K562 (cell line): ENCODE measurements around the gene DENND6A. TPM values are rescaled to one million over a fixed set of nuclear protein-coding genes. Genes with fewer than 3 reads are reported as not detected.

ENCODE experiments used
- BDP1 ChIP-seq: IDR thresholded peaks from 3 replicates; pipeline ENCODE4 v1.6.1; 2011; ENCODE audit not compliant: insufficient read length, insufficient read depth
- ELF1 ChIP-seq: fragments of 200-800 bp; sonication (Bioruptor generic); IDR thresholded peaks from 2 replicates; pipeline ENCODE4 v1.6.1; 2016; ENCODE audit warnings: missing genetic modification characterization, missing compliant biosample characterization
- FOXK1 ChIP-seq: sonication (generic); formaldehyde crosslinking; IDR thresholded peaks from 2 replicates; pipeline ENCODE4 v1.8.0; 2022; ENCODE audit warnings: missing genetic modification reagents, mild to moderate bottlenecking, borderline replicate concordance
- NFIC ChIP-seq: fragments of 450-650 bp; IDR thresholded peaks from 2 replicates; pipeline ENCODE4 v1.6.1; 2017; ENCODE audit warnings: mild to moderate bottlenecking, inconsistent platforms
- NR2F6 ChIP-seq: fragments of 450-650 bp; formaldehyde crosslinking; IDR thresholded peaks from 2 replicates; pipeline ENCODE4 v1.4.0; 2020; ENCODE audit warnings: mild to moderate bottlenecking
- PRMT5 ChIP-seq: sonication (generic); formaldehyde crosslinking; IDR thresholded peaks from 2 replicates; pipeline ENCODE4 v1.5.0; 2020; ENCODE audit warnings: missing genetic modification reagents
- RFX5 ChIP-seq: IDR thresholded peaks from 2 replicates; pipeline ENCODE4 v1.6.1; 2011; ENCODE audit warnings: low read depth, mild to moderate bottlenecking, improper control_type of control experiment, low read length
- ZNF124 ChIP-seq: sonication (generic); formaldehyde crosslinking; IDR thresholded peaks from 2 replicates; pipeline ENCODE4 v1.8.1; 2022; ENCODE audit warnings: missing genetic modification reagents
- ZNF408 ChIP-seq: fragments of 250-450 bp; sonication (Bioruptor Pico); IDR thresholded peaks from 2 replicates; pipeline ENCODE4 v1.4.0; 2020; ENCODE audit warnings: low read depth, mild to moderate bottlenecking, moderate library complexity
- ZNF778 ChIP-seq: fragments of 450-650 bp; formaldehyde crosslinking; IDR thresholded peaks from 2 replicates; pipeline ENCODE4 v1.4.0; 2020; ENCODE audit warnings: mild to moderate bottlenecking, moderate library complexity
- polyA plus RNA-seq, 8 experiments: library from polyadenylated mRNA; depleted of rRNA in 4 of 8; stranded (reverse) in 5 of 8; unstranded in 3 of 8; fragments of >200 nt; fragmentation: Nextera tagmentation in 2 of 8; fragmentation: Illumina TruSeq in 1 of 8; extraction: Ambion mirVana in 2 of 8; extraction: Trizol in 1 of 8; gene quantifications; 2 replicates each; pipeline versions ENCODE4 v1.2.1 to v1.2.3, GENCODE V29; 2011 to 2014; ENCODE audit warnings: inconsistent platforms in 1 of 8, missing spikeins in 1 of 8
- total RNA-seq, 7 experiments: library from RNA; depleted of rRNA in 6 of 7; stranded (reverse); fragments of >200 nt in 6 of 7; fragmentation: Illumina TruSeq in 2 of 7; extraction: Trizol in 2 of 7; gene quantifications; 2 replicates each; pipeline versions ENCODE4 v1.2.1 to v1.2.3, GENCODE V29; 2011 to 2021; ENCODE audit warnings: low replicate concordance in 1 of 7
- TF ChIP-seq, protein P1 (sequence below): IDR thresholded peaks from 3 replicates; pipeline ENCODE4 v1.6.1; 2011; ENCODE audit warnings: borderline replicate concordance, mild to moderate bottlenecking, moderate library complexity; ENCODE audit not compliant: insufficient read length; ENCODE audit errors: extremely low read depth
- TF ChIP-seq, protein P2 (sequence below): fragments of 450-650 bp; formaldehyde crosslinking; IDR thresholded peaks from 2 replicates; pipeline ENCODE4 v1.4.0; 2022; ENCODE audit warnings: mild to moderate bottlenecking, moderate library complexity
- TF ChIP-seq, protein P3 (sequence below): fragments of 450-650 bp; formaldehyde crosslinking; IDR thresholded peaks from 2 replicates; pipeline ENCODE4 v1.4.0; 2020; ENCODE audit warnings: mild to moderate bottlenecking, mixed read lengths
- TF ChIP-seq, protein P4 (sequence below): sonication (generic); formaldehyde crosslinking; IDR thresholded peaks from 2 replicates; pipeline ENCODE4 v1.8.0; 2023; ENCODE audit warnings: mild to moderate bottlenecking, missing genetic modification reagents
- TF ChIP-seq, protein P5 (sequence below): sonication (generic); formaldehyde crosslinking; IDR thresholded peaks from 2 replicates; pipeline ENCODE4 v1.4.0; 2020; ENCODE audit warnings: mild to moderate bottlenecking, missing genetic modification reagents

The DENND6A gene
- total and polyA plus RNA-seq, 9 of the 15 experiments (the other 6 are each of a cell fraction or from before 2014, with no cell fraction given): 1.5 to 12.7 (median 7.1) TPM

DNA sequence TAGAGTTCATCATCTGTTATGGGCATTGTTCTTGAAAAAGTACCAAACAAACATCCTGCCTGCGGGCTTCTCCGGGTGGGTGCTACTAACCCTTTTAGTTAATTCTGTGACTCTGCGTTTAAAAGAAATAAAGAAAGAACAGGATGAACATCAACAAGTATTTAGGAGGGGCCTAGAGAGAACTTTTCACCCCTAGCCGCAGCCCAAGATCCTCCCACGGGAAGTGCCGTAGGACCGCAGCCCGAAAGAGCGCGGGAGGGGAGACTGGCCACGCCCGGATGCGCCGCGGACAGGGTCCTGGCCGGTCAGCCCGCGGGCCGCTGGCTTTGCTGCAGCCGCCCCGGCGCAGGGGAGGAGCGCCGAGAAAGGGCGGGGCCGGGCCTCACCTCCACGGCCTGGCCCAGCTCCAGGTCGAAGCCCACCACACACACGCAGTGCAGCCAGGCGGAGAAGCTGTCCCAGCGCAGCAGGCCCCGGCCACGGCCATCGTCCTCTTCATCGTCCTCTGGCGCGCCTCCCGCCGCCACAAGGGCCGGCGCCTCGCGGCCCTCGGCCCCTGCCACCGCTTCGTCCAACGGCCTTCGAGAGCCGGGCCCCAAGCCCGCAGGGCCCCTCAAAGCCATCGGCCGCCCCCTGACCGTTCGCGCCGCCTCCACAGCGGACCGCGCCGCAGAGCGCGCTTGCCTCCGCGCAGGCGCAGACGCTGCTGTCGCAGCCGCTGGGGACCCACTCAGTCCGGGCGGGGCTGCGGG is at the start of gene DENND6A (continued):
- TF ChIP-seq, protein P1, sequence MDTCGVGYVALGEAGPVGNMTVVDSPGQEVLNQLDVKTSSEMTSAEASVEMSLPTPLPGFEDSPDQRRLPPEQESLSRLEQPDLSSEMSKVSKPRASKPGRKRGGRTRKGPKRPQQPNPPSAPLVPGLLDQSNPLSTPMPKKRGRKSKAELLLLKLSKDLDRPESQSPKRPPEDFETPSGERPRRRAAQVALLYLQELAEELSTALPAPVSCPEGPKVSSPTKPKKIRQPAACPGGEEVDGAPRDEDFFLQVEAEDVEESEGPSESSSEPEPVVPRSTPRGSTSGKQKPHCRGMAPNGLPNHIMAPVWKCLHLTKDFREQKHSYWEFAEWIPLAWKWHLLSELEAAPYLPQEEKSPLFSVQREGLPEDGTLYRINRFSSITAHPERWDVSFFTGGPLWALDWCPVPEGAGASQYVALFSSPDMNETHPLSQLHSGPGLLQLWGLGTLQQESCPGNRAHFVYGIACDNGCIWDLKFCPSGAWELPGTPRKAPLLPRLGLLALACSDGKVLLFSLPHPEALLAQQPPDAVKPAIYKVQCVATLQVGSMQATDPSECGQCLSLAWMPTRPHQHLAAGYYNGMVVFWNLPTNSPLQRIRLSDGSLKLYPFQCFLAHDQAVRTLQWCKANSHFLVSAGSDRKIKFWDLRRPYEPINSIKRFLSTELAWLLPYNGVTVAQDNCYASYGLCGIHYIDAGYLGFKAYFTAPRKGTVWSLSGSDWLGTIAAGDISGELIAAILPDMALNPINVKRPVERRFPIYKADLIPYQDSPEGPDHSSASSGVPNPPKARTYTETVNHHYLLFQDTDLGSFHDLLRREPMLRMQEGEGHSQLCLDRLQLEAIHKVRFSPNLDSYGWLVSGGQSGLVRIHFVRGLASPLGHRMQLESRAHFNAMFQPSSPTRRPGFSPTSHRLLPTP: no peak
- TF ChIP-seq PRMT5 (no peak), ZNF778 (CRISPR knock-in tag) (no peak), FOXK1 (CRISPR knock-in tag) (no peak), ZNF408 (CRISPR knock-in tag) (no peak), NR2F6 (CRISPR knock-in tag) (no peak), BDP1 (no peak), ELF1 (tag) (no peak), ZNF124 (CRISPR knock-in tag) (no peak), NFIC (peak; percentile 92), RFX5 (no peak)
- TF ChIP-seq, protein P2, sequence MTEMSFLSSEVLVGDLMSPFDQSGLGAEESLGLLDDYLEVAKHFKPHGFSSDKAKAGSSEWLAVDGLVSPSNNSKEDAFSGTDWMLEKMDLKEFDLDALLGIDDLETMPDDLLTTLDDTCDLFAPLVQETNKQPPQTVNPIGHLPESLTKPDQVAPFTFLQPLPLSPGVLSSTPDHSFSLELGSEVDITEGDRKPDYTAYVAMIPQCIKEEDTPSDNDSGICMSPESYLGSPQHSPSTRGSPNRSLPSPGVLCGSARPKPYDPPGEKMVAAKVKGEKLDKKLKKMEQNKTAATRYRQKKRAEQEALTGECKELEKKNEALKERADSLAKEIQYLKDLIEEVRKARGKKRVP (CRISPR knock-in tag): no peak
- TF ChIP-seq, protein P3, sequence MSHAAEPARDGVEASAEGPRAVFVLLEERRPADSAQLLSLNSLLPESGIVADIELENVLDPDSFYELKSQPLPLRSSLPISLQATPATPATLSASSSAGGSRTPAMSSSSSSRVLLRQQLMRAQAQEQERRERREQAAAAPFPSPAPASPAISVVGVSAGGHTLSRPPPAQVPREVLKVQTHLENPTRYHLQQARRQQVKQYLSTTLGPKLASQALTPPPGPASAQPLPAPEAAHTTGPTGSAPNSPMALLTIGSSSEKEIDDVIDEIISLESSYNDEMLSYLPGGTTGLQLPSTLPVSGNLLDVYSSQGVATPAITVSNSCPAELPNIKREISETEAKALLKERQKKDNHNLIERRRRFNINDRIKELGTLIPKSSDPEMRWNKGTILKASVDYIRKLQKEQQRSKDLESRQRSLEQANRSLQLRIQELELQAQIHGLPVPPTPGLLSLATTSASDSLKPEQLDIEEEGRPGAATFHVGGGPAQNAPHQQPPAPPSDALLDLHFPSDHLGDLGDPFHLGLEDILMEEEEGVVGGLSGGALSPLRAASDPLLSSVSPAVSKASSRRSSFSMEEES: peak; percentile 100
- TF ChIP-seq, protein P4, sequence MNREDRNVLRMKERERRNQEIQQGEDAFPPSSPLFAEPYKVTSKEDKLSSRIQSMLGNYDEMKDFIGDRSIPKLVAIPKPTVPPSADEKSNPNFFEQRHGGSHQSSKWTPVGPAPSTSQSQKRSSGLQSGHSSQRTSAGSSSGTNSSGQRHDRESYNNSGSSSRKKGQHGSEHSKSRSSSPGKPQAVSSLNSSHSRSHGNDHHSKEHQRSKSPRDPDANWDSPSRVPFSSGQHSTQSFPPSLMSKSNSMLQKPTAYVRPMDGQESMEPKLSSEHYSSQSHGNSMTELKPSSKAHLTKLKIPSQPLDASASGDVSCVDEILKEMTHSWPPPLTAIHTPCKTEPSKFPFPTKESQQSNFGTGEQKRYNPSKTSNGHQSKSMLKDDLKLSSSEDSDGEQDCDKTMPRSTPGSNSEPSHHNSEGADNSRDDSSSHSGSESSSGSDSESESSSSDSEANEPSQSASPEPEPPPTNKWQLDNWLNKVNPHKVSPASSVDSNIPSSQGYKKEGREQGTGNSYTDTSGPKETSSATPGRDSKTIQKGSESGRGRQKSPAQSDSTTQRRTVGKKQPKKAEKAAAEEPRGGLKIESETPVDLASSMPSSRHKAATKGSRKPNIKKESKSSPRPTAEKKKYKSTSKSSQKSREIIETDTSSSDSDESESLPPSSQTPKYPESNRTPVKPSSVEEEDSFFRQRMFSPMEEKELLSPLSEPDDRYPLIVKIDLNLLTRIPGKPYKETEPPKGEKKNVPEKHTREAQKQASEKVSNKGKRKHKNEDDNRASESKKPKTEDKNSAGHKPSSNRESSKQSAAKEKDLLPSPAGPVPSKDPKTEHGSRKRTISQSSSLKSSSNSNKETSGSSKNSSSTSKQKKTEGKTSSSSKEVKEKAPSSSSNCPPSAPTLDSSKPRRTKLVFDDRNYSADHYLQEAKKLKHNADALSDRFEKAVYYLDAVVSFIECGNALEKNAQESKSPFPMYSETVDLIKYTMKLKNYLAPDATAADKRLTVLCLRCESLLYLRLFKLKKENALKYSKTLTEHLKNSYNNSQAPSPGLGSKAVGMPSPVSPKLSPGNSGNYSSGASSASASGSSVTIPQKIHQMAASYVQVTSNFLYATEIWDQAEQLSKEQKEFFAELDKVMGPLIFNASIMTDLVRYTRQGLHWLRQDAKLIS: peak; percentile 77; the same call in 1 of the 2 replicates
- TF ChIP-seq, protein P5, sequence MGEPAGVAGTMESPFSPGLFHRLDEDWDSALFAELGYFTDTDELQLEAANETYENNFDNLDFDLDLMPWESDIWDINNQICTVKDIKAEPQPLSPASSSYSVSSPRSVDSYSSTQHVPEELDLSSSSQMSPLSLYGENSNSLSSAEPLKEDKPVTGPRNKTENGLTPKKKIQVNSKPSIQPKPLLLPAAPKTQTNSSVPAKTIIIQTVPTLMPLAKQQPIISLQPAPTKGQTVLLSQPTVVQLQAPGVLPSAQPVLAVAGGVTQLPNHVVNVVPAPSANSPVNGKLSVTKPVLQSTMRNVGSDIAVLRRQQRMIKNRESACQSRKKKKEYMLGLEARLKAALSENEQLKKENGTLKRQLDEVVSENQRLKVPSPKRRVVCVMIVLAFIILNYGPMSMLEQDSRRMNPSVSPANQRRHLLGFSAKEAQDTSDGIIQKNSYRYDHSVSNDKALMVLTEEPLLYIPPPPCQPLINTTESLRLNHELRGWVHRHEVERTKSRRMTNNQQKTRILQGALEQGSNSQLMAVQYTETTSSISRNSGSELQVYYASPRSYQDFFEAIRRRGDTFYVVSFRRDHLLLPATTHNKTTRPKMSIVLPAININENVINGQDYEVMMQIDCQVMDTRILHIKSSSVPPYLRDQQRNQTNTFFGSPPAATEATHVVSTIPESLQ (CRISPR knock-in tag): peak; percentile 81; the same call in 1 of the 2 replicates
